Measurements from ENCODE around the gene KRT84.

KRT84 gene

GRCh38 chr12:52404951-52405350 is 19.5 kb upstream of the KRT84 start:
- no peak for DNase-seq
- Histone ChIP-seq H3K79me1 (replicated peaks; ENCODE audit: low read length, poor library complexity, severe bottlenecking) (no peaks in the 10 kb centered on the region), H3K4me3 (ENCODE audit: insufficient read depth in 1 of 2, low read depth in 1 of 2, low read length in 2 of 2) (no peak overlapping the region), H3K4me2 (ENCODE audit: low read length, poor library complexity, severe bottlenecking) (no peak overlapping the region), H2BK5ac (ENCODE audit: low read depth, low read length, poor library complexity, severe bottlenecking) (no peak overlapping the region), H2BK15ac (ENCODE audit: low read depth, poor library complexity, severe bottlenecking) (no peak overlapping the region), H3K27me3 (ENCODE audit: control insufficient read depth in 1 of 2, insufficient read depth in 1 of 2, low read length in 2 of 2) (peaks cover 66 to 78% of the 10 kb centered on the region in 2 experiments), H3K27ac (ENCODE audit: low read length, poor library complexity, severe bottlenecking) (no peak overlapping the region), H3K36me3 (ENCODE audit: control insufficient read depth in 1 of 2, insufficient read depth in 2 of 2, low read depth in 1 of 2, low read length in 2 of 2) (no peaks in the 10 kb centered on the region), H2AFZ (ENCODE audit: low read depth, low read length) (no peak overlapping the region), H2BK12ac (ENCODE audit: low read length in 2 of 2) (no peak overlapping the region), H2AK5ac (ENCODE audit: low read length, severe bottlenecking) (no peak overlapping the region), H2BK120ac (ENCODE audit: low read depth, low read length) (no peak overlapping the region), H3K14ac (ENCODE audit: low read length in 2 of 2) (no peak overlapping the region), H3K9ac (ENCODE audit: low read length) (no peak overlapping the region), H3K4ac (ENCODE audit: low read depth in 1 of 2, low read length in 2 of 2) (no peak overlapping the region), H3K23ac (ENCODE audit: low read length in 2 of 2) (peak overlapping the region in 1 of 2 experiments; percentile 18), H3K9me3 (ENCODE audit: control insufficient read depth, low read length) (no peaks in the 10 kb centered on the region), H3K4me1 (ENCODE audit: control insufficient read depth, insufficient read depth, low read depth, low read length) (no peaks in the 10 kb centered on the region), H4K8ac (ENCODE audit: low read length) (no peak overlapping the region), H4K91ac (ENCODE audit: low read length) (no peak overlapping the region), H3K18ac (ENCODE audit: low read depth in 1 of 2, low read length in 2 of 2) (no peak overlapping the region)
- WGBS = 56% methylated on average over 3 of the region's 3 CpGs

GRCh38 chr12:52403561-52403960 is 18.1 kb upstream of the KRT84 start:
- no peak overlapping the region for H2BK120ac ChIP-seq (ENCODE audit: low read depth, low read length)
- H2AK5ac ChIP-seq (ENCODE audit: low read length, severe bottlenecking) = no peak overlapping the region
- no peak overlapping the region for H3K4ac ChIP-seq (ENCODE audit: low read depth in 1 of 2, low read length in 2 of 2)
- no peak overlapping the region for H3K18ac ChIP-seq (ENCODE audit: low read depth in 1 of 2, low read length in 2 of 2)
- no peak overlapping the region for H2BK15ac ChIP-seq (ENCODE audit: low read depth, poor library complexity, severe bottlenecking)
- no peak overlapping the region for H2AFZ ChIP-seq (ENCODE audit: low read depth, low read length)
- no peak overlapping the region for H3K4me2 ChIP-seq (ENCODE audit: low read length, poor library complexity, severe bottlenecking)
- no peaks in the 10 kb centered on the region for H3K36me3 ChIP-seq (ENCODE audit: control insufficient read depth in 1 of 2, insufficient read depth in 2 of 2, low read depth in 1 of 2, low read length in 2 of 2)
- DNase-seq = no peak
- H3K23ac ChIP-seq (ENCODE audit: low read length in 2 of 2) = no peak overlapping the region
- no peak overlapping the region for H3K9ac ChIP-seq (ENCODE audit: low read length)
- H3K79me1 ChIP-seq (replicated peaks; ENCODE audit: low read length, poor library complexity, severe bottlenecking) = no peaks in the 10 kb centered on the region
- no peaks in the 10 kb centered on the region for H3K4me1 ChIP-seq (ENCODE audit: control insufficient read depth, insufficient read depth, low read depth, low read length)
- WGBS = 83% methylated on average over 9 of the region's 9 CpGs
- H3K27me3 ChIP-seq (ENCODE audit: control insufficient read depth in 1 of 2, insufficient read depth in 1 of 2, low read length in 2 of 2) = peaks cover 72 to 90% of the 10 kb centered on the region in 2 experiments
- no peak overlapping the region for H2BK12ac ChIP-seq (ENCODE audit: low read length in 2 of 2)
- H3K14ac ChIP-seq (ENCODE audit: low read length in 2 of 2) = no peak overlapping the region
- H4K91ac ChIP-seq (ENCODE audit: low read length) = no peak overlapping the region
- H3K27ac ChIP-seq (ENCODE audit: low read length, poor library complexity, severe bottlenecking) = no peak overlapping the region
- H2BK5ac ChIP-seq (ENCODE audit: low read depth, low read length, poor library complexity, severe bottlenecking) = no peak overlapping the region
- no peak overlapping the region for H3K4me3 ChIP-seq (ENCODE audit: insufficient read depth in 1 of 2, low read depth in 1 of 2, low read length in 2 of 2)
- H4K8ac ChIP-seq (ENCODE audit: low read length) = no peak overlapping the region
- H3K9me3 ChIP-seq (ENCODE audit: control insufficient read depth, low read length) = no peaks in the 10 kb centered on the region

DNA sequence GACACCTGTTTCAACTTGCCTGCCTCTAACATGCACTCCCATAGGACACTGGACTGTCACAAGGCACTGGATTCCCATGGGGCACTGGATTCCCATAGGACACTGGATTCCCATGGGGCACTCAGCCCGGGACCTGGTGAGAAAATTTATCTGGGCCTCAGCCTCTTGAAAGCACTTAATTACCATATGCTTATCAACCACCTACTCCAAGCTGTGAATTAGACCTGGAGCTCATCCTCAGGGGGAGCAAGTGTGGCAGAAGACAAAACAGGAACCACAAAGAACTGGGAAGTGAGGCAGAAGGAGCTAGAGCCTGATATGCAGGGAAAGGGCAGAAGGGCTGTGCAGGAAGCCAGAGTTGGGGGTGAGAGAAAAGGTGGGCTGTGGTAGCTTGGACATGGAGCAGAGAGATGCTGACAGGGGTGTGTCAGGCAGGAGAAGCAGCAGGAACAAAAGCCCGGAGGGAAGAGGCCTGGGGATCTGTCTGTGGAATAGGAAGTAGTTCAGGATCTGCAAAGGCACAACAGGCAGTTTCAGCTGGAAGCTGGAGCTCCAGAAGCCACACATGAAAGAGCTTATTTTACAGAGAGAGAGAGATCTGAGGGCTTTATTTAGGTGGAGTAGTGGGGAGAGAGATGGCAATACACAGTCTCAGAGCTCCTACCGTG is 17.6 kb upstream of the KRT84 start:
- no peaks in the 10 kb centered on the region for H3K9me3 ChIP-seq (ENCODE audit: control insufficient read depth, low read length)
- no peak overlapping the region for H2BK5ac ChIP-seq (ENCODE audit: low read depth, low read length, poor library complexity, severe bottlenecking)
- H3K4me2 ChIP-seq (ENCODE audit: low read length, poor library complexity, severe bottlenecking) = no peak overlapping the region
- no peak overlapping the region for H2BK15ac ChIP-seq (ENCODE audit: low read depth, poor library complexity, severe bottlenecking)
- DNase-seq = no peak
- H3K4ac ChIP-seq (ENCODE audit: low read depth in 1 of 2, low read length in 2 of 2) = no peak overlapping the region
- no peak overlapping the region for H4K91ac ChIP-seq (ENCODE audit: low read length)
- no peak overlapping the region for H3K14ac ChIP-seq (ENCODE audit: low read length in 2 of 2)
- no peak overlapping the region for H4K8ac ChIP-seq (ENCODE audit: low read length)
- H3K79me1 ChIP-seq (replicated peaks; ENCODE audit: low read length, poor library complexity, severe bottlenecking) = no peaks in the 10 kb centered on the region
- WGBS = 84% methylated on average over 3 of the region's 3 CpGs
- H3K27ac ChIP-seq (ENCODE audit: low read length, poor library complexity, severe bottlenecking) = no peak overlapping the region
- H3K23ac ChIP-seq (ENCODE audit: low read length in 2 of 2) = no peak overlapping the region
- H3K4me1 ChIP-seq (ENCODE audit: control insufficient read depth, insufficient read depth, low read depth, low read length) = no peaks in the 10 kb centered on the region
- no peaks in the 10 kb centered on the region for H3K36me3 ChIP-seq (ENCODE audit: control insufficient read depth in 1 of 2, insufficient read depth in 2 of 2, low read depth in 1 of 2, low read length in 2 of 2)
- no peak overlapping the region for H2AK5ac ChIP-seq (ENCODE audit: low read length, severe bottlenecking)
- no peak overlapping the region for H2AFZ ChIP-seq (ENCODE audit: low read depth, low read length)
- no peak overlapping the region for H3K18ac ChIP-seq (ENCODE audit: low read depth in 1 of 2, low read length in 2 of 2)
- H2BK120ac ChIP-seq (ENCODE audit: low read depth, low read length) = no peak overlapping the region
- no peak overlapping the region for H3K9ac ChIP-seq (ENCODE audit: low read length)
- no peak overlapping the region for H3K4me3 ChIP-seq (ENCODE audit: insufficient read depth in 1 of 2, low read depth in 1 of 2, low read length in 2 of 2)
- H2BK12ac ChIP-seq (ENCODE audit: low read length in 2 of 2) = no peak overlapping the region
- peaks cover 68 to 90% of the 10 kb centered on the region in 2 experiments for H3K27me3 ChIP-seq (ENCODE audit: control insufficient read depth in 1 of 2, insufficient read depth in 1 of 2, low read length in 2 of 2)

GRCh38 chr12:52402377-52402776 is 16.9 kb upstream of the KRT84 start:
- H2BK5ac ChIP-seq (ENCODE audit: low read depth, low read length, poor library complexity, severe bottlenecking) = no peak overlapping the region
- H3K4ac ChIP-seq (ENCODE audit: low read depth in 1 of 2, low read length in 2 of 2) = no peak overlapping the region
- H3K4me3 ChIP-seq (ENCODE audit: insufficient read depth in 1 of 2, low read depth in 1 of 2, low read length in 2 of 2) = no peak overlapping the region
- no peak overlapping the region for H4K8ac ChIP-seq (ENCODE audit: low read length)
- H2BK12ac ChIP-seq (ENCODE audit: low read length in 2 of 2) = no peak overlapping the region
- H3K27ac ChIP-seq (ENCODE audit: low read length, poor library complexity, severe bottlenecking) = no peak overlapping the region
- no peaks in the 10 kb centered on the region for H3K9me3 ChIP-seq (ENCODE audit: control insufficient read depth, low read length)
- H4K91ac ChIP-seq (ENCODE audit: low read length) = no peak overlapping the region
- no peak overlapping the region for H3K4me2 ChIP-seq (ENCODE audit: low read length, poor library complexity, severe bottlenecking)
- no peaks in the 10 kb centered on the region for H3K4me1 ChIP-seq (ENCODE audit: control insufficient read depth, insufficient read depth, low read depth, low read length)
- H3K18ac ChIP-seq (ENCODE audit: low read depth in 1 of 2, low read length in 2 of 2) = no peak overlapping the region
- H3K27me3 ChIP-seq (ENCODE audit: control insufficient read depth in 1 of 2, insufficient read depth in 1 of 2, low read length in 2 of 2) = peaks cover 65 to 90% of the 10 kb centered on the region in 2 experiments
- H3K36me3 ChIP-seq (ENCODE audit: control insufficient read depth in 1 of 2, insufficient read depth in 2 of 2, low read depth in 1 of 2, low read length in 2 of 2) = no peaks in the 10 kb centered on the region
- no peak overlapping the region for H3K14ac ChIP-seq (ENCODE audit: low read length in 2 of 2)
- no peak overlapping the region for H2AK5ac ChIP-seq (ENCODE audit: low read length, severe bottlenecking)
- DNase-seq = no peak
- H3K9ac ChIP-seq (ENCODE audit: low read length) = no peak overlapping the region
- no peaks in the 10 kb centered on the region for H3K79me1 ChIP-seq (replicated peaks; ENCODE audit: low read length, poor library complexity, severe bottlenecking)
- 100% methylated on average over 1 of the region's 2 CpGs for WGBS
- no peak overlapping the region for H3K23ac ChIP-seq (ENCODE audit: low read length in 2 of 2)
- H2BK15ac ChIP-seq (ENCODE audit: low read depth, poor library complexity, severe bottlenecking) = no peak overlapping the region
- H2BK120ac ChIP-seq (ENCODE audit: low read depth, low read length) = no peak overlapping the region
- H2AFZ ChIP-seq (ENCODE audit: low read depth, low read length) = no peak overlapping the region
